Small intestine (tissue), 7 donors: ENCODE data around the gene PLEKHA6. TPM values are rescaled to one million over a fixed set of nuclear protein-coding genes. Genes with fewer than 3 reads are reported as not detected.
A peak's percentile ranks its signal among the peaks of the same experiment; 100 is the strongest.

Experiments
- DNase-seq, 2 donors: peaks; one replicate each; pipeline versions ENCODE4 v3.0.0 to v3.0.0-alpha.2; 2013
- FAIRE-seq: peaks from 2 replicates; lab custom pipeline; 2012; peaks lifted over from hg19 to GRCh38; lab: Jason Lieb, UNC
- H3K27ac ChIP-seq, 3 donors: one replicate each; pipeline ENCODE4 v1.5.1; 2013; ENCODE audit warnings: low read length in 2 of 3, mild to moderate bottlenecking in 2 of 3, control low read depth in 1 of 3, inconsistent platforms in 1 of 3, low read depth in 1 of 3, moderate library complexity in 1 of 3
- H3K27me3 ChIP-seq, 3 donors: one replicate each; pipeline ENCODE4 v1.6.1; 2013; ENCODE audit warnings: low read length in 3 of 3, inconsistent platforms in 1 of 3; ENCODE audit not compliant: control insufficient read depth in 3 of 3, insufficient read depth in 3 of 3
- H3K36me3 ChIP-seq, 3 donors: one replicate each; pipeline ENCODE4 v1.6.1; 2013; ENCODE audit warnings: low read length in 3 of 3, inconsistent platforms in 1 of 3, low read depth in 1 of 3, mild to moderate bottlenecking in 1 of 3, moderate library complexity in 1 of 3; ENCODE audit not compliant: control insufficient read depth in 3 of 3, insufficient read depth in 2 of 3
- H3K4me1 ChIP-seq, 3 donors: one replicate each; pipeline ENCODE4 v1.6.1; 2013; ENCODE audit warnings: low read length in 2 of 3, inconsistent platforms in 1 of 3, low read depth in 1 of 3, mild to moderate bottlenecking in 1 of 3, moderate library complexity in 1 of 3; ENCODE audit not compliant: control insufficient read depth in 3 of 3, insufficient read depth in 2 of 3
- H3K4me3 ChIP-seq, 3 donors: one replicate each; pipeline ENCODE4 v1.5.1; 2013; ENCODE audit warnings: low read length in 3 of 3, control low read depth in 1 of 3, inconsistent platforms in 1 of 3, low read depth in 1 of 3, mild to moderate bottlenecking in 1 of 3, moderate library complexity in 1 of 3
- H3K9me3 ChIP-seq, 2 donors: one replicate each; pipeline ENCODE4 v1.6.1; 2013; ENCODE audit warnings: low read depth in 1 of 2, low read length in 1 of 2; ENCODE audit not compliant: control insufficient read depth in 2 of 2, insufficient read depth in 1 of 2
- WGBS, 3 donors: extraction: QIAGEN DNeasy Blood & Tissue Kit; methylation state at CpG; one replicate each; pipeline ENCODE4 v1.1.7; 2013; 5-methylcytosine and 5-hydroxymethylcytosine counted together
- polyA plus RNA-seq, 4 donors: library from polyadenylated mRNA; stranded (reverse) in 3 of 4; unstranded in 1 of 4; fragments of 200-250 nt in 3 of 4; fragments of 120-200 nt in 1 of 4; gene quantifications; one replicate each; pipeline versions ENCODE4 v1.2.1 to v1.2.3, GENCODE V29; 2013
- donor health status: healthy with polysubstance abuse.
- donor health status: control.
- donor health status: control.
- donor health status: Bipolar disorder and iron deficiency.
- donor health status: healthy.

The PLEKHA6 gene
- polyA plus RNA-seq, 4 donors: 27.4 to 58.0 (median 38.3) TPM

DNA sequence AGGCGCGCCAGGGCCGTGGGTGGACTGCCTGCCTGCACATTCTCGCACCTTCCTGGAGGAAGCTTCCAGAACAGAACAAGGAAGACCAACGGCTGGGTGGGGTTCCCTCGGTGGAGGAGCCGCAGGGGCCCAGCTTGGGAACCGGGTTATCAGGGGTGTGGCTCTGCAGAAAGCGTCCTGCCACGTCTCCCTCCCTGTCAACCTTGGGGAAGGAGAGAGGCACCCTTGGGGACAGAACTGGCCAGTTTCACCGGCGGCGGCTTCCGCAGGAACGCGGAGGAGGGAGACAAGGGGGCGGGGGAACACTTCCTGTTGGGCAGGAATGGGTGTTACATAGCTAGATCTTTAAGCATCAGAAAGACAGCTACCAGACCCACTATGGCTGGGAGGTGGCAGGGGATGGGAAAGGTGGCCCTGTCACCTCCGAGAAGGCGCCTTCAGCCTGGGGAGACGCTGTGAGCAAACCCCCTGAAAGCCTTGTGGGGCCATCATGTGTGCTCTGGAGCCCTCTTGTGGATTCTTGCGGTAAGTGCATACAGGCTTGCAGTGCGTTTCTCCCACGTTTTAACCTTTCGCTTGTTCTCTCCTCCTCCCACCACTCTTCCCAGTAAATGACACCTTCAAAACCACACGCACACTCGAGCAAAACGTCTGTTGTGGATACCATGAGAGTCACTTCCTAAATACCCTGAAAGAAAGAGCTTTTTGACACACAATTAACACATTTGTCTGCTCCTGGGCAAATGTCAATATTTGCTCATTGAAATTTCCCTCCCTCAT lies 3.8 kb upstream of the PLEKHA6 start:
- Histone ChIP-seq H3K27ac (peak overlapping the region; percentile 17 to 79 (median 59)), H3K36me3 (peaks cover 0 to 71% (median 4%) of the 10 kb centered on the region in 3 donors), H3K4me1 (peaks cover 0 to 57% (median 0%) of the 10 kb centered on the region in 3 donors), H3K27me3 (no peaks in the 10 kb centered on the region), H3K9me3 (no peaks in the 10 kb centered on the region), H3K4me3 (peak overlapping the region in 2 of 3 donors; percentile 28 to 38)
- FAIRE-seq: no peak
- WGBS, 3 donors: 0 to 2% (median 1%) methylated on average over 27 of the region's 27 CpGs
- DNase-seq: peak; percentile 81 to 93

GRCh38 chr1:204362984-204363334 lies 3.2 kb upstream of the PLEKHA6 start:
- Histone ChIP-seq H3K27ac (peak overlapping the region in 2 of 3 donors; percentile 59 to 79), H3K27me3 (no peaks in the 10 kb centered on the region), H3K9me3 (no peaks in the 10 kb centered on the region), H3K4me1 (peaks cover 0 to 62% (median 0%) of the 10 kb centered on the region in 3 donors), H3K4me3 (peak overlapping the region in 1 of 3 donors; percentile 38), H3K36me3 (peaks cover 0 to 71% (median 4%) of the 10 kb centered on the region in 3 donors)
- DNase-seq (no peak), FAIRE-seq (no peak)
- WGBS, 3 donors: 47 to 69% (median 64%) methylated on average over 10 to 11 of the region's 11 CpGs

- no peaks in the 10 kb centered on the region for H3K27me3 ChIP-seq
- H3K36me3 ChIP-seq: peaks cover 0 to 69% (median 0%) of the 10 kb centered on the region in 3 donors
- 79 to 83% (median 81%) methylated on average over 10 of the region's 10 CpGs for WGBS, 3 donors
- H3K27ac ChIP-seq: peak overlapping the region in 1 of 3 donors; percentile 52
- H3K9me3 ChIP-seq: no peaks in the 10 kb centered on the region
- H3K4me3 ChIP-seq: no peak overlapping the region
- DNase-seq: no peak
- no peak for FAIRE-seq
- H3K4me1 ChIP-seq: peaks cover 0 to 62% (median 0%) of the 10 kb centered on the region in 3 donors
These were observed 2.1 kb upstream of the PLEKHA6 start for GRCh38 chr1:204361781-204362180.

DNA sequence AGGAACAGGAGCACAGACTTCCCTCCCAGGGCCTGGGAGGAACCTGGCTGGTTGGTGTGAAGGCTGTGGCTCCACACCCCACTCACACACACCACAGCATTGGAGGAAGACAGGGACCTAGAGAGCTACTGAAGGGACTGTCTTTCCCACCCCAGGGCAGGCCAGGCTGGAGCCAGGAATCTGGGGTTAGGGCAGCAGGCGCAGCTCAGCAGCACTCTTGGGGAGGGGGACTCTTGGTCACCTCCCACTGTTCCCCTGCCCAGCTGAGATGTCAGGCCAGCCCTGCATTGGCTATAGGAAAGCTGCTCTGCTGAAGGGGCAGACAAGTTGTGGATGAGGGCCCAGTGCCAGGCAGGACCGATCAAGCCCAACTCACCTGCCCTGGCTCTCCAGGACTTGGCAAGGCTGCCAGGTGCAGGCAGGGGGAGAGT lies 1.6 kb upstream of the PLEKHA6 start:
- FAIRE-seq (no peak), DNase-seq (no peak)
- peaks cover 0 to 65% (median 0%) of the 10 kb centered on the region in 3 donors for H3K36me3 ChIP-seq
- no peak overlapping the region for H3K4me3 ChIP-seq
- peak overlapping the region in 1 of 3 donors; percentile 52 for H3K27ac ChIP-seq
- no peaks in the 10 kb centered on the region for H3K9me3 ChIP-seq
- H3K27me3 ChIP-seq: no peaks in the 10 kb centered on the region
- WGBS, 3 donors: 57 to 77% (median 75%) methylated on average over 1 to 2 of the region's 2 CpGs
- H3K4me1 ChIP-seq: peaks cover 0 to 62% (median 0%) of the 10 kb centered on the region in 3 donors

GRCh38 chr1:204360314-204360713 lies 585 bp upstream of the PLEKHA6 start:
- Histone ChIP-seq H3K27me3 (no peaks in the 10 kb centered on the region), H3K9me3 (no peaks in the 10 kb centered on the region), H3K4me3 (no peak overlapping the region), H3K4me1 (peaks cover 0 to 59% (median 0%) of the 10 kb centered on the region in 3 donors), H3K36me3 (peaks cover 0 to 61% (median 0%) of the 10 kb centered on the region in 3 donors), H3K27ac (peak overlapping the region in 1 of 3 donors; percentile 6)
- 61 to 68% (median 64%) methylated on average over 4 of the region's 4 CpGs for WGBS, 3 donors
- FAIRE-seq (no peak), DNase-seq (no peak)

- no peak for FAIRE-seq
- Histone ChIP-seq H3K4me3 (peak overlapping the region in 1 of 3 donors; percentile 7), H3K36me3 (peaks cover 0 to 55% (median 0%) of the 10 kb centered on the region in 3 donors), H3K27ac (peak overlapping the region in 1 of 3 donors; percentile 16), H3K9me3 (no peaks in the 10 kb centered on the region), H3K27me3 (no peaks in the 10 kb centered on the region), H3K4me1 (peaks cover 0 to 48% (median 0%) of the 10 kb centered on the region in 3 donors)
- 44 to 59% (median 54%) methylated on average over 5 of the region's 5 CpGs for WGBS, 3 donors
- no peak for DNase-seq
These were observed 627 bp downstream of the PLEKHA6 start for GRCh38 chr1:204359131-204359473.

- H3K4me3 ChIP-seq: peak overlapping the region in 1 of 3 donors; percentile 7
- H3K27ac ChIP-seq: peak overlapping the region in 1 of 3 donors; percentile 52
- WGBS, 3 donors: 30 to 67% (median 63%) methylated on average over 2 to 5 of the region's 5 CpGs
- no peak for FAIRE-seq
- peaks cover 0 to 43% (median 0%) of the 10 kb centered on the region in 3 donors for H3K4me1 ChIP-seq
- H3K36me3 ChIP-seq: peaks cover 0 to 59% (median 0%) of the 10 kb centered on the region in 3 donors
- DNase-seq: no peak
- no peaks in the 10 kb centered on the region for H3K9me3 ChIP-seq
- H3K27me3 ChIP-seq: no peaks in the 10 kb centered on the region
These were observed 1.1 kb downstream of the PLEKHA6 start for GRCh38 chr1:204358605-204359004.

DNA sequence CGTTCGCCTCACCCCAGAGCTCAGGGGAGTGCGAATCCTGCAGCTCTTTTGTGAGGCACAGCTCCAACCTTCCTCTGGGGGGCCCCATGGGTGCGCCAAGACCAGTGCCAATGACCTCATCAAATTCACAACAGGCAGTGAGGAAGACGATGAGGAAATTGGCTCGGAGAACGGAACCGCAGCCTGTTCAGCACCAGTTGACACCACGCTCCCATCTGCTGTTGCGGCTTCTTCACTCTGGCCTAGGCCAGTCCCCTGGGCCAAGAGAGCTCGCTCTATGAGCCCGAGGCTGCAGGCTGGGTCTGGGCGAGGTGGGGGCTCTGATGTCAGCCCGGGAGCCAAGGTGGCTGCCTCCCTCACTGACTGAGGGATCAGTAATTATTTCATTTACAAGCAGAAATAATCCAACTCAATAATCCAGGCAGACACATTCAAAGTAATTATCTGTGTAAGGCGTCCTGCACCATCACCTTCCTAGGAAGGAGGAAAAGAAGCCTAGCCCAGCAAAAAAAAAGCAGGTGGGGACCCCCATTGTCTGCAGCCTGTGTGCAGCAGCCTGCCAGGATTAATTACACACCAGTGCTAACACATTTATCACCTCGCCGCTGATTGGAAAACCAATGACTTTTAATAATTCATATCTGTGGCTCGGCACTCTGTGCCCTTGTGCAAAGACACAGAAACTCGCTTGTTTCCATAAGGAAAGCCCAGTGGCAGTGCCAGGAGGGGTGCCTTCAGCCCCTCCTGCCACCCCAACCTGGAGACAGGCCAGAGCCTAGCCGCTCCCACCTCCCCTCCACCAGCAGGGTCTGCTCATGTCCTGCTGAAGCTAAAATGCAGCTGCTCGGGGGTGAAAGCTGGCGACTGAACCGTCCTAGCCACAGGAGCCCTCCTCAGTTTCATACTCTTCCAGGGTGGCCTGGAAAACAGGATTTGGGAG lies 1.9 kb downstream of the PLEKHA6 start:
- Histone ChIP-seq H3K4me3 (no peak overlapping the region), H3K27me3 (no peaks in the 10 kb centered on the region), H3K4me1 (peaks cover 0 to 35% (median 0%) of the 10 kb centered on the region in 3 donors), H3K36me3 (peaks cover 0 to 59% (median 0%) of the 10 kb centered on the region in 3 donors), H3K9me3 (no peaks in the 10 kb centered on the region), H3K27ac (peak overlapping the region in 1 of 3 donors; percentile 52)
- WGBS, 3 donors: 69 to 87% (median 74%) methylated on average over 23 of the region's 23 CpGs
- FAIRE-seq: no peak
- no peak for DNase-seq
